Natural killer cell (primary cell): ENCODE data around the gene WTAP. TPM values are rescaled to one million over a fixed set of nuclear protein-coding genes. Genes with fewer than 3 reads are reported as not detected.

Experiments
- ATAC-seq, 3 donors: fragments of 150-1000 bp in 2 of 3; fragments of 200-7000 bp in 1 of 3; cut with Tn5 transposase; 1 replicate in 1 of 3; 2 replicates in 2 of 3; pipeline ENCODE4 v1.10.0; 2021; ENCODE audit warnings: mild to moderate bottlenecking in 2 of 3, moderate library complexity in 2 of 3
- DNase-seq, 2 donors: peaks; one replicate each; pipeline versions ENCODE4 v3.0.0 to v3.0.0-alpha.2; 2013 to 2021; ENCODE audit warnings: mixed read lengths in 1 of 2
- H3K27ac ChIP-seq: one replicate; pipeline ENCODE4 v1.5.1; 2013; ENCODE audit warnings: mild to moderate bottlenecking, low read length
- H3K27me3 ChIP-seq: one replicate; pipeline ENCODE4 v1.6.1; 2013; ENCODE audit warnings: low read length; ENCODE audit not compliant: control insufficient read depth, insufficient read depth
- H3K36me3 ChIP-seq: one replicate; pipeline ENCODE4 v1.6.1; 2013; ENCODE audit warnings: low read length; ENCODE audit not compliant: control insufficient read depth, insufficient read depth
- H3K4me1 ChIP-seq: one replicate; pipeline ENCODE4 v1.6.1; 2013; ENCODE audit warnings: low read length; ENCODE audit not compliant: control insufficient read depth, insufficient read depth
- H3K4me3 ChIP-seq: one replicate; pipeline ENCODE4 v1.5.1; 2013; ENCODE audit warnings: low read length
- H3K9me3 ChIP-seq: one replicate; pipeline ENCODE4 v1.6.1; 2013; ENCODE audit warnings: low read length; ENCODE audit not compliant: control insufficient read depth, insufficient read depth
- H3K27ac Mint-ChIP-seq, 2 donors: one replicate each; pipeline ENCODE4 v1.8.0; 2022; ENCODE audit warnings: mild to moderate bottlenecking in 2 of 2, mixed read lengths in 2 of 2, moderate library complexity in 1 of 2
- H3K27me3 Mint-ChIP-seq, 2 donors: one replicate each; pipeline ENCODE4 v1.8.0; 2022; ENCODE audit warnings: low read depth in 2 of 2, mixed read lengths in 2 of 2
- H3K36me3 Mint-ChIP-seq: one replicate; pipeline ENCODE4 v1.8.0; 2022; ENCODE audit warnings: mixed read lengths
- H3K4me1 Mint-ChIP-seq, 2 donors: one replicate each; pipeline ENCODE4 v1.8.0; 2022; ENCODE audit warnings: mixed read lengths in 2 of 2
- H3K4me3 Mint-ChIP-seq: one replicate; pipeline ENCODE4 v1.8.0; 2022; ENCODE audit warnings: mild to moderate bottlenecking, moderate library complexity, mixed read lengths
- H3K9me3 Mint-ChIP-seq, 2 donors: one replicate each; pipeline ENCODE4 v1.8.0; 2022; ENCODE audit warnings: mixed read lengths in 2 of 2
- CTCF ChIP-seq: fragments of 200-600 bp; IDR thresholded peaks from one replicate; pipeline ENCODE4 v1.8.0; 2022; ENCODE audit warnings: antibody characterized with exemption
- WGBS: methylation state at CpG from one replicate; pipeline ENCODE4 v1.1.7; 2013; ENCODE audit warnings: missing lambda C conversion rate; ENCODE audit not compliant: insufficient coverage; 5-methylcytosine and 5-hydroxymethylcytosine counted together
- intact Hi-C: fragments of 100-400 bp; cut with micrococcal nuclease; formaldehyde crosslinking; loops from one replicate; pipeline ENCODE4 v1.14.2; 2022
- total RNA-seq, 4 donors: library from RNA; stranded (reverse); fragments of 120-200 nt in 1 of 4; gene quantifications; one replicate each; pipeline versions ENCODE4 v1.2.3 to v1.2.4, GENCODE V29; 2013 to 2022

Gene WTAP
- total RNA-seq, 3 donors from 2014 or later (not counting 1 experiment from before 2014, with no cell fraction given) = 141 to 167 (median 164) TPM

- H3K4me1 ChIP-seq = peaks cover 17% of the 10 kb centered on the region
- no peak overlapping the region for H3K4me3 ChIP-seq
- no peak for ATAC-seq
- no peaks in the 10 kb centered on the region for H3K9me3 Mint-ChIP-seq
- 83% methylated on average over 6 of the region's 7 CpGs for WGBS
- TF ChIP-seq CTCF = no peak
- H3K36me3 ChIP-seq = peaks cover 35% of the 10 kb centered on the region
- DNase-seq = no peak
- H3K4me1 Mint-ChIP-seq = peaks cover 24 to 38% of the 10 kb centered on the region in 2 donors
- intact Hi-C loops = no loop called here
- no peak overlapping the region for H3K27ac Mint-ChIP-seq
- H3K27me3 ChIP-seq = no peaks in the 10 kb centered on the region
- no peaks in the 10 kb centered on the region for H3K36me3 Mint-ChIP-seq
- no peaks in the 10 kb centered on the region for H3K9me3 ChIP-seq
- no peak overlapping the region for H3K4me3 Mint-ChIP-seq
- H3K27ac ChIP-seq = no peak overlapping the region
- no peaks in the 10 kb centered on the region for H3K27me3 Mint-ChIP-seq
Observed at GRCh38 chr6:159736908-159737307, 9.6 kb downstream of the WTAP start.

GRCh38 chr6:159739341-159739740, 12.0 kb downstream of the WTAP start:
- no peak for TF ChIP-seq CTCF
- Mint-ChIP-seq H3K4me1 (peaks cover 15 to 26% of the 10 kb centered on the region in 2 donors), H3K36me3 (peaks cover 9% of the 10 kb centered on the region), H3K9me3 (no peaks in the 10 kb centered on the region), H3K27ac (peak overlapping the region; percentile 15 to 71), H3K27me3 (no peaks in the 10 kb centered on the region), H3K4me3 (no peak overlapping the region)
- Histone ChIP-seq H3K36me3 (peaks cover 60% of the 10 kb centered on the region), H3K27me3 (no peaks in the 10 kb centered on the region), H3K27ac (no peak overlapping the region), H3K4me1 (peaks cover 4% of the 10 kb centered on the region), H3K4me3 (no peak overlapping the region), H3K9me3 (no peaks in the 10 kb centered on the region)
- DNase-seq = no peak
- 63% methylated on average over 2 of the region's 3 CpGs for WGBS
- intact Hi-C loops = no loop called here
- no peak for ATAC-seq

GRCh38 chr6:159742165-159742564, 14.9 kb downstream of the WTAP start:
- no peak overlapping the region for H3K4me3 Mint-ChIP-seq
- H3K9me3 Mint-ChIP-seq = no peaks in the 10 kb centered on the region
- TF ChIP-seq CTCF = no peak
- no peaks in the 10 kb centered on the region for H3K9me3 ChIP-seq
- no peaks in the 10 kb centered on the region for H3K27me3 ChIP-seq
- no peak for ATAC-seq
- no peaks in the 10 kb centered on the region for H3K4me1 ChIP-seq
- no peak for DNase-seq
- peaks cover 86% of the 10 kb centered on the region for H3K36me3 ChIP-seq
- WGBS = 86% methylated on average over 1 of the region's 1 CpG
- no peak overlapping the region for H3K27ac ChIP-seq
- H3K4me1 Mint-ChIP-seq = peaks cover 30 to 31% of the 10 kb centered on the region in 2 donors
- no peaks in the 10 kb centered on the region for H3K27me3 Mint-ChIP-seq
- peaks cover 26% of the 10 kb centered on the region for H3K36me3 Mint-ChIP-seq
- peak overlapping the region in 1 of 2 donors; percentile 71 for H3K27ac Mint-ChIP-seq
- no peak overlapping the region for H3K4me3 ChIP-seq
- intact Hi-C loops = loop anchor here (5.0 kb wide), 1 partner anchor 45 kb away; the partner anchor contains the start of gene TCP1

GRCh38 chr6:159745081-159745480, 17.8 kb downstream of the WTAP start:
- H3K4me3 Mint-ChIP-seq = no peak overlapping the region

More at GRCh38 chr6:159745081-159745480, 17.8 kb downstream of the WTAP start:
- peaks cover 41% of the 10 kb centered on the region for H3K36me3 Mint-ChIP-seq
- Histone ChIP-seq H3K36me3 (peaks cover 98% of the 10 kb centered on the region), H3K27ac (no peak overlapping the region), H3K4me1 (no peaks in the 10 kb centered on the region), H3K27me3 (no peaks in the 10 kb centered on the region), H3K9me3 (no peaks in the 10 kb centered on the region), H3K4me3 (no peak overlapping the region)
- H3K27me3 Mint-ChIP-seq = no peaks in the 10 kb centered on the region
- H3K9me3 Mint-ChIP-seq = no peaks in the 10 kb centered on the region
- TF ChIP-seq CTCF = no peak
- intact Hi-C loops = no loop called here
- DNase-seq = no peak
- H3K4me1 Mint-ChIP-seq = peaks cover 15 to 16% of the 10 kb centered on the region in 2 donors
- WGBS = 90% methylated on average over 5 of the region's 7 CpGs
- H3K27ac Mint-ChIP-seq = peak overlapping the region; percentile 51 to 79
- ATAC-seq = no peak
